ENCODE results near the gene SECTM1. TPM values are rescaled to one million over a fixed set of nuclear protein-coding genes. Genes with fewer than 3 reads are reported as not detected.

Gene SECTM1
- total and polyA plus RNA-seq, 8 donors, result 0.74 to 7.4 (median 1.6) TPM

GRCh38 chr17:82342361-82343079 lies 9.0 kb upstream of the SECTM1 start:
- intact Hi-C loops (cut with DNase I), result no loop called here
- Histone ChIP-seq H3K9me3 (no peaks in the 10 kb centered on the region), H3K27me3 (no peaks in the 10 kb centered on the region), H3K4me1 (no peaks in the 10 kb centered on the region), H3K36me3 (no peaks in the 10 kb centered on the region), H3K27ac (no peak overlapping the region), H3K4me3 (no peak overlapping the region)
- DNase-seq, result peak in 1 of 6 donors; percentile 17
- no peak for TF ChIP-seq CTCF (IDR thresholded peaks at IDR 0.05)
- FAIRE-seq, result no peak
- WGBS, 2 donors, result 68 to 76% methylated on average over 28 of the region's 28 CpGs
- no peak for ATAC-seq

- Histone ChIP-seq H3K4me3 (peak overlapping the region in 2 of 4 donors; percentile 14 to 23), H3K27ac (peak overlapping the region in 1 of 4 donors; percentile 51), H3K4me1 (peaks cover 5 to 8% (median 5%) of the 10 kb centered on the region in 3 donors), H3K36me3 (no peaks in the 10 kb centered on the region), H3K9me3 (no peaks in the 10 kb centered on the region), H3K27me3 (no peaks in the 10 kb centered on the region)
- intact Hi-C loops (cut with DNase I), result no loop called here
- FAIRE-seq, result no peak
- TF ChIP-seq CTCF (IDR thresholded peaks at IDR 0.05), result no peak
- 45 to 51% methylated on average over 9 to 10 of the region's 10 CpGs for WGBS, 2 donors
- peak; percentile 2 to 30 (median 18) for ATAC-seq
- peak in 1 of 6 donors; percentile 29 for DNase-seq
Measured at GRCh38 chr17:82339634-82340580, 6.3 kb upstream of the SECTM1 start.

GRCh38 chr17:82338858-82339633 lies 5.5 kb upstream of the SECTM1 start:
- Histone ChIP-seq H3K4me3 (peak overlapping the region in 2 of 4 donors; percentile 14 to 23), H3K9me3 (no peaks in the 10 kb centered on the region), H3K4me1 (peaks cover 11 to 16% (median 13%) of the 10 kb centered on the region in 3 donors), H3K27me3 (no peaks in the 10 kb centered on the region), H3K36me3 (no peaks in the 10 kb centered on the region), H3K27ac (peak overlapping the region in 3 of 4 donors; percentile 22 to 51 (median 39))
- ATAC-seq, result peak; percentile 49 to 71 (median 60)
- TF ChIP-seq CTCF (IDR thresholded peaks at IDR 0.05), result no peak
- peak in 3 of 6 donors; percentile 42 to 65 (median 62) for DNase-seq
- 32 to 41% methylated on average over 29 of the region's 29 CpGs for WGBS, 2 donors
- intact Hi-C loops (cut with DNase I), result no loop called here
- FAIRE-seq, result no peak

- H3K27me3 ChIP-seq, result no peaks in the 10 kb centered on the region
- H3K27ac ChIP-seq, result peak overlapping the region in 2 of 4 donors; percentile 80 to 84
- FAIRE-seq (no peak), DNase-seq (peak in 3 of 6 donors; percentile 41 to 63 (median 61)), ATAC-seq (peak; percentile 23 to 61 (median 42))
- H3K4me3 ChIP-seq, result peak overlapping the region in 3 of 4 donors; percentile 31 to 50 (median 36)
- H3K9me3 ChIP-seq, result no peaks in the 10 kb centered on the region
- intact Hi-C loops (cut with DNase I), result no loop called here
- no peaks in the 10 kb centered on the region for H3K36me3 ChIP-seq
- TF ChIP-seq CTCF (IDR thresholded peaks at IDR 0.05), result no peak
- peaks cover 11 to 22% (median 14%) of the 10 kb centered on the region in 3 donors for H3K4me1 ChIP-seq
- 33 to 35% methylated on average over 16 of the region's 16 CpGs for WGBS, 2 donors
Measured at GRCh38 chr17:82334622-82335394, 1.2 kb upstream of the SECTM1 start.

All from pancreas (tissue), 10 donors.